D721Med (cell line): Measurements from ENCODE around the gene CALN1.

Source experiments
- DNase-seq: peaks from one replicate; pipeline ENCODE4 v3.0.0; 2011; ENCODE audit warnings: low spot score; ENCODE audit not compliant: insufficient read length
- FAIRE-seq: peaks from 2 replicates; lab custom pipeline; 2011; peaks lifted over from hg19 to GRCh38; lab: Jason Lieb, UNC
- CTCF ChIP-seq: IDR thresholded peaks from 2 replicates; pipeline ENCODE4 v1.5.1; 2012; ENCODE audit warnings: mild to moderate bottlenecking, control low read depth; ENCODE audit not compliant: insufficient read depth; ENCODE audit errors: missing control alignments

Gene CALN1

GRCh38 chr7:72019436-72019835 is 392.7 kb downstream of the CALN1 start:
- no peak for TF ChIP-seq CTCF
- DNase-seq = no peak
- FAIRE-seq = no peak

- DNase-seq = no peak
- no peak for TF ChIP-seq CTCF
- FAIRE-seq = no peak
Observed at GRCh38 chr7:72017756-72018155, 394.4 kb downstream of the CALN1 start.

GRCh38 chr7:72016574-72016973 is 395.6 kb downstream of the CALN1 start:
- DNase-seq (no peak), FAIRE-seq (no peak)
- no peak for TF ChIP-seq CTCF

GRCh38 chr7:72015136-72015535 is 397.0 kb downstream of the CALN1 start:
- DNase-seq = no peak
- no peak for TF ChIP-seq CTCF
- FAIRE-seq = no peak

GRCh38 chr7:72007018-72007417 is 405.1 kb downstream of the CALN1 start:
- DNase-seq (no peak), FAIRE-seq (no peak)
- TF ChIP-seq CTCF = no peak

- DNase-seq (no peak), FAIRE-seq (no peak)
- no peak for TF ChIP-seq CTCF
Observed at GRCh38 chr7:72003236-72003635, 408.9 kb downstream of the CALN1 start.

- TF ChIP-seq CTCF = no peak
- FAIRE-seq (no peak), DNase-seq (no peak)
Observed at GRCh38 chr7:71996141-71996540, 416.0 kb downstream of the CALN1 start.
